GM23248 (cell line): ENCODE measurements around the gene SPANXC.

ENCODE experiments used
- EZH2 ChIP-seq: fragments of 200-600 bp; sonication (generic); IDR thresholded peaks from 2 replicates; pipeline ENCODE4 v1.6.1; 2018; ENCODE audit warnings: antibody characterized with exemption, mild to moderate bottlenecking; ENCODE audit not compliant: insufficient read depth, poor library complexity, severe bottlenecking
- EZH2phosphoT487 ChIP-seq: fragments of 200-600 bp; sonication (generic); IDR thresholded peaks from 2 replicates; pipeline ENCODE4 v1.6.1; 2018; ENCODE audit warnings: antibody characterized with exemption, moderate library complexity, mild to moderate bottlenecking, low read depth; ENCODE audit not compliant: insufficient read depth

DNA sequence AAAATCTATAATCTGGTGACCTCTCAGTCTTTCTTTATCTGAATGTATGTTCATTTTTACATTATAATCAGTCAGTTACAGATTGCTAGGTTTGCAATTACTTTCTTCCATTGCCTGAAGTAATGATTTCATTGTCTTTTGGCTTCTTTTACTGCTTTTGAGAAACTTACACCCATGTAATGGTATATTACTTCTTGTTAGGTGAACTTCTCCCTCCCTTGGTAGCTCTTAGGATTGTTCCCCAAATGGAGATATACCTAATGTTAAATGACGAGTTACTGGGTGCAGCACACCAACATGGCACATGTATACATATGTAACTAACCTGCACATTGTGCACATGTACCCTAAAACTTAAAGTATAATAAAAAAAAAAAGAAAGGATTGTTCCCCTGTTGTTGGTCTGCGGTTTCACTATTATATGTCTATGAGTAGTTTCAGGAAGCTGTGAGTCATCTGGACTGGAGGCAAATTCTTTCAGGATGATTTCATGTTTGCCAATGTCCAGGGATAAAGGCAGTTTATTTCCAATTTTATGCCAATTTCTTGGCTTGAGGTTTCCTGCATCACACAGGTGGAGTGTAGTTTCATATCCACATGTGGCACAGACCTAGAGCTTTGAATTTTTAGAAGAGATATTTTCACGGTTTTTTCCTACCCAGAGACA, 21.8 kb downstream of the SPANXC start:
- TF ChIP-seq EZH2, result no peak
- no peak for TF ChIP-seq EZH2phosphoT487
